ENCODE measurements around the gene DHX30.
A peak's percentile ranks its signal among the peaks of the same experiment; 100 is the strongest.

DNA sequence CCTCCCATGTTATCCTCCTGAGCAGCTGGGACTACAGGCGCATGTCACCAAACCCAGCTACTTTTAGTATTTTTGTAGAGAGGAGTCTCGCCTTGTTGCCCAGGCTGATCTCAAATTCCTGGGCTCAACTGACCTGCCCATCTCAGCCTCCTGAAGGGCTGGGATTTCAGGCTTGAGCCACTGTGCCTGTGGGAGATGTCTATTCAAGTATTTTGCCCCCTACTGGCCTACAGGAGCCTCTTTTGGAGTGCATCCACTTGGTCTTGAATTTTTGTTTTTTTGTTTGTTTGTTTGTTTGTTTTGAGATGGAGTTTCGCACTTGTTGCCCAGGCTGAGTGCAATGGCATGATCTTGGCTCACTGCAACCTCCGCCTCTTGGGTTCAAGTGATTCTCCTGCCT lies 3.2 kb upstream of the DHX30 start:
- TF ChIP-seq, protein P1, sequence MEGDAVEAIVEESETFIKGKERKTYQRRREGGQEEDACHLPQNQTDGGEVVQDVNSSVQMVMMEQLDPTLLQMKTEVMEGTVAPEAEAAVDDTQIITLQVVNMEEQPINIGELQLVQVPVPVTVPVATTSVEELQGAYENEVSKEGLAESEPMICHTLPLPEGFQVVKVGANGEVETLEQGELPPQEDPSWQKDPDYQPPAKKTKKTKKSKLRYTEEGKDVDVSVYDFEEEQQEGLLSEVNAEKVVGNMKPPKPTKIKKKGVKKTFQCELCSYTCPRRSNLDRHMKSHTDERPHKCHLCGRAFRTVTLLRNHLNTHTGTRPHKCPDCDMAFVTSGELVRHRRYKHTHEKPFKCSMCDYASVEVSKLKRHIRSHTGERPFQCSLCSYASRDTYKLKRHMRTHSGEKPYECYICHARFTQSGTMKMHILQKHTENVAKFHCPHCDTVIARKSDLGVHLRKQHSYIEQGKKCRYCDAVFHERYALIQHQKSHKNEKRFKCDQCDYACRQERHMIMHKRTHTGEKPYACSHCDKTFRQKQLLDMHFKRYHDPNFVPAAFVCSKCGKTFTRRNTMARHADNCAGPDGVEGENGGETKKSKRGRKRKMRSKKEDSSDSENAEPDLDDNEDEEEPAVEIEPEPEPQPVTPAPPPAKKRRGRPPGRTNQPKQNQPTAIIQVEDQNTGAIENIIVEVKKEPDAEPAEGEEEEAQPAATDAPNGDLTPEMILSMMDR (IDR thresholded peaks at IDR 0.05; ENCODE audit: low read length) = peak; percentile 47
- TF ChIP-seq EZH2 (IDR thresholded peaks at IDR 0.05; ENCODE audit: borderline replicate concordance, low read length) = no peak
